SJSA1 (cell line): ENCODE data around the gene ANKS6. TPM values are rescaled to one million over a fixed set of nuclear protein-coding genes. Genes with fewer than 3 reads are reported as not detected.

Experiments used
- DNase-seq, 2 experiments: peaks; one replicate each; pipeline ENCODE4 v3.0.0-alpha.2; 2015 to 2020; ENCODE audit warnings: low spot score in 2 of 2, low read depth in 1 of 2
- H3K27ac ChIP-seq: fragments of 250-450 bp; sonication (Bioruptor Pico); 2 replicates; pipeline ENCODE4 v1.5.1; 2020; ENCODE audit warnings: mild to moderate bottlenecking, moderate library complexity
- H3K27me3 ChIP-seq: fragments of 250-450 bp; sonication (Bioruptor Pico); replicated peaks from 2 replicates; pipeline ENCODE4 v1.5.1; 2020; ENCODE audit warnings: mild to moderate bottlenecking, moderate library complexity
- H3K36me3 ChIP-seq: fragments of 250-450 bp; sonication (Bioruptor Pico); 2 replicates; pipeline ENCODE4 v1.5.1; 2020; ENCODE audit warnings: mild to moderate bottlenecking
- H3K4me1 ChIP-seq: fragments of 250-450 bp; sonication (Bioruptor Pico); replicated peaks from 2 replicates; pipeline ENCODE4 v1.6.1; 2021; ENCODE audit warnings: mild to moderate bottlenecking
- H3K4me3 ChIP-seq: fragments of 250-450 bp; sonication (Bioruptor Pico); 2 replicates; pipeline ENCODE4 v1.5.1; 2020; ENCODE audit warnings: mild to moderate bottlenecking
- H3K9me3 ChIP-seq: fragments of 250-450 bp; sonication (Bioruptor Pico); replicated peaks from 2 replicates; pipeline ENCODE4 v1.5.1; 2020; ENCODE audit warnings: mild to moderate bottlenecking
- total RNA-seq: library from RNA; depleted of rRNA; stranded (reverse); fragments of >200 nt; shearing (Covaris generic); gene quantifications from 2 replicates; pipeline ENCODE4 v1.2.3, GENCODE V29; 2014

ANKS6 gene
- total RNA-seq, 1 experiment from 2014 or later, result 9.6 TPM

DNA sequence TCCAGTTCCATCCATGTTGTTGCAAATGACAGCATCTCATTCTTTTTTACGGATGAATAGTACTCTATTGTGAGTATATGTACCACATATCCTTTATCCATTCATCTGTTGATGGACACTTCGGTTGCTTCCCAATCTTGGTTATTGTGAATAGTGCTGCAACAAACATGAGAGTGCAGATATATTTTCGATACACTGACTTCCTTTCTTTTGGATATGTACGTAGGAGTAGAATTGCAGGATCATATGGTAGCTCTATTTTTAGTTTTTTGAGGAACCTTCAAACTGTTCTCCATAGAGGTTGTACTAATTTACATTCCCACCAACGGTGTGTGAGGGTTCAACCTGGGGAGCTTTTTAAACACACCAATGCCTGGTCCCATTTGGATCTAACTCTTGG is 33.4 kb upstream of the ANKS6 start:
- H3K9me3 ChIP-seq, result no peaks in the 10 kb centered on the region
- no peak overlapping the region for H3K4me3 ChIP-seq
- H3K4me1 ChIP-seq, result no peaks in the 10 kb centered on the region
- no peak overlapping the region for H3K27ac ChIP-seq
- no peaks in the 10 kb centered on the region for H3K36me3 ChIP-seq
- DNase-seq, result no peak
- H3K27me3 ChIP-seq, result no peaks in the 10 kb centered on the region

- H3K4me1 ChIP-seq, result no peaks in the 10 kb centered on the region
- H3K9me3 ChIP-seq, result no peaks in the 10 kb centered on the region
- DNase-seq, result no peak
- no peak overlapping the region for H3K27ac ChIP-seq
- no peaks in the 10 kb centered on the region for H3K27me3 ChIP-seq
- no peaks in the 10 kb centered on the region for H3K36me3 ChIP-seq
- no peak overlapping the region for H3K4me3 ChIP-seq
Observed at GRCh38 chr9:98826716-98827115, 30.4 kb upstream of the ANKS6 start.

DNA sequence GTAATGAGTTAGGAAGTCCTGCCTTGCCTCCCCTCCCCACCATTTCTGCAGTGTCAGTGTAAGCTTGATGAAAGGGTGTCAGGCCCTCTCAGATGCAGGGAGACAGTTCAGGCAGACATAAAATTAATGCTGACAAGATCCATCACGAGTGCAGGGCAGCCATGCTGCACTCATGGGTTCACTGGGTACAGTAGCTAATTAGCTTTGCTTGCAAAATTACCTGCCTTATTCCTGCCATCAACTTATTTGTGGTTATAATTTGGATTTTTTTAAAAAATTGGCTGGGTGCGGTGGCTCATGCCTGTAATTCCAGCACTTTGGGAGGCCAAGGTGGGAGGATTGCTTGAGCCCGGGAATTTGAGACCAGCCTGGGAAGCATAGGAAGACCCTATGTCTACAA is 29.1 kb upstream of the ANKS6 start:
- H3K4me1 ChIP-seq, result no peaks in the 10 kb centered on the region
- H3K36me3 ChIP-seq, result no peaks in the 10 kb centered on the region
- H3K27ac ChIP-seq, result no peak overlapping the region
- no peaks in the 10 kb centered on the region for H3K9me3 ChIP-seq
- DNase-seq, result no peak
- H3K4me3 ChIP-seq, result no peak overlapping the region
- H3K27me3 ChIP-seq, result no peaks in the 10 kb centered on the region

DNA sequence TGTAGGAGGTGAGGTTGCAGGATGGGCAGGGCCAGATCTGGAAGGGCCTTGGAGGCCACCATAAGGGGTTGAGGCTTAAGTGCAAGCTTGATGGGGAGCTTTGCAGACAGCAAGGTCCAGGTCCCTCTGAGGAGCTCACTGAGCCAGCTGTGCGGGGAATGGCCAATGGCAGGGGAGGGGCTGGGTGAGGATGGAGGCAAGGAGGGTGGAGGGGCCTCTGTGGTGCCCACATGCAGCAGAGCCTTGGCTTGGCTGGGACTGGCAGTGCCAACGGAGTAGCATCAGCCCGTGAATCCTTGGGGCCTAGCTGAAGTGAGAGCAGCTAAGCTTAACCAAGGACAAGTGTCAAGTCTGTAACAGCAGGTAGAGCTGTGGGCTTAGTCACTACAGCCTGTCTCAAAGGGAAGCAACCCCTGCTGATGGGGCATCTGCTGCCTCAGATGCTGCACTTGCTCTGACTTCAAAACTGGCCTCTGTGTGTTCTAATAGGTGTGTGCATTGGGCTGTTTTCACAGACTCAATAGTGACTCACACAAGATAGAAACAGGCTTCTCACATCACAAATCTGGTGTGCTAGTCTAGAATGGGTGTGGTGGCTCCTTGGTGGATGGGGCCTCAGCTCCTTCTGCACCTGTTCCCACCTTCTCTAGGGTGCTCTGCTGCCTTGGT is 27.4 kb upstream of the ANKS6 start:
- no peak overlapping the region for H3K27ac ChIP-seq
- no peaks in the 10 kb centered on the region for H3K27me3 ChIP-seq
- H3K9me3 ChIP-seq, result no peaks in the 10 kb centered on the region
- no peak for DNase-seq
- no peaks in the 10 kb centered on the region for H3K36me3 ChIP-seq
- H3K4me1 ChIP-seq, result no peaks in the 10 kb centered on the region
- H3K4me3 ChIP-seq, result no peak overlapping the region

- H3K4me1 ChIP-seq, result no peaks in the 10 kb centered on the region
- no peak overlapping the region for H3K4me3 ChIP-seq
- no peak overlapping the region for H3K27ac ChIP-seq
- H3K27me3 ChIP-seq, result no peaks in the 10 kb centered on the region
- H3K36me3 ChIP-seq, result no peaks in the 10 kb centered on the region
- DNase-seq, result no peak
- H3K9me3 ChIP-seq, result no peaks in the 10 kb centered on the region
Observed at GRCh38 chr9:98822661-98823060, 26.3 kb upstream of the ANKS6 start.

DNA sequence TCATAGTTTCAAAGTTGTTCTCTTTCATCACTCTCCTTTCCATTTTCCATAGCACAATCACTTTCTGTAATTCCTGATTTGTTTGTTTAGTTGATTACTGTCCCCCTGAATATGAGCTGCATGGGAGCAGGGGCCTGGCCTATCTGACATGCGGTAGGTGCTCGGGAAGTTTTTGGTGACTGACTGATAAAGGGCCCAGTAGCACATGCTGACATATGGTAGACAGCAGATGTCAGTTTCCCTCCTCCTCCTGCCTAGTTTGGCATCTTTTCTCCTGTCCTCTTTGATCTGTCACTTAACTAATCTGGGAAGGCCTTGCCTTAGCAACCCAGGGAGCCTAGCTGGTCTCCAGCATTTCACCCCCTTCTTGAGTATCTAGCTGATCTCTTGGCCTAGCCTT is 25.5 kb upstream of the ANKS6 start:
- no peaks in the 10 kb centered on the region for H3K36me3 ChIP-seq
- no peaks in the 10 kb centered on the region for H3K4me1 ChIP-seq
- H3K27me3 ChIP-seq, result no peaks in the 10 kb centered on the region
- H3K9me3 ChIP-seq, result no peaks in the 10 kb centered on the region
- H3K4me3 ChIP-seq, result no peak overlapping the region
- no peak overlapping the region for H3K27ac ChIP-seq
- DNase-seq, result no peak

GRCh38 chr9:98819231-98819630 is 22.9 kb upstream of the ANKS6 start:
- H3K27me3 ChIP-seq, result no peaks in the 10 kb centered on the region
- no peaks in the 10 kb centered on the region for H3K36me3 ChIP-seq
- no peak overlapping the region for H3K4me3 ChIP-seq
- no peaks in the 10 kb centered on the region for H3K9me3 ChIP-seq
- H3K27ac ChIP-seq, result no peak overlapping the region
- H3K4me1 ChIP-seq, result no peaks in the 10 kb centered on the region
- DNase-seq, result no peak

GRCh38 chr9:98818764-98819163 is 22.4 kb upstream of the ANKS6 start:
- Histone ChIP-seq H3K36me3 (no peaks in the 10 kb centered on the region), H3K27ac (no peak overlapping the region), H3K9me3 (no peaks in the 10 kb centered on the region), H3K4me3 (no peak overlapping the region), H3K27me3 (no peaks in the 10 kb centered on the region), H3K4me1 (no peaks in the 10 kb centered on the region)
- DNase-seq, result no peak

GRCh38 chr9:98815391-98815951 is 19.1 kb upstream of the ANKS6 start:
- H3K36me3 ChIP-seq, result no peaks in the 10 kb centered on the region
- no peak overlapping the region for H3K27ac ChIP-seq
- no peak overlapping the region for H3K4me3 ChIP-seq
- H3K27me3 ChIP-seq, result no peaks in the 10 kb centered on the region
- H3K4me1 ChIP-seq, result no peaks in the 10 kb centered on the region
- no peaks in the 10 kb centered on the region for H3K9me3 ChIP-seq
- no peak for DNase-seq

- Histone ChIP-seq H3K27ac (no peak overlapping the region), H3K4me1 (0 out of 2 replicates have a peak, but pooled peaks cover 3% of the 10 kb centered on the region), H3K4me3 (no peak overlapping the region), H3K9me3 (no peaks in the 10 kb centered on the region), H3K36me3 (no peaks in the 10 kb centered on the region), H3K27me3 (peaks cover 16% of the 10 kb centered on the region)
- no peak for DNase-seq
Observed at GRCh38 chr9:98811051-98811650, 14.8 kb upstream of the ANKS6 start.

- Histone ChIP-seq H3K9me3 (no peaks in the 10 kb centered on the region), H3K4me1 (0 out of 2 replicates have a peak, but pooled peaks cover 3% of the 10 kb centered on the region), H3K27ac (no peak overlapping the region), H3K27me3 (peaks cover 19% of the 10 kb centered on the region), H3K4me3 (no peak overlapping the region), H3K36me3 (no peaks in the 10 kb centered on the region)
- no peak for DNase-seq
Observed at GRCh38 chr9:98810102-98810842, 13.9 kb upstream of the ANKS6 start.

GRCh38 chr9:98809311-98810101 is 13.2 kb upstream of the ANKS6 start:
- Histone ChIP-seq H3K27me3 (peaks cover 19% of the 10 kb centered on the region), H3K4me3 (no peak overlapping the region), H3K4me1 (0 out of 2 replicates have a peak, but pooled peaks cover 3% of the 10 kb centered on the region), H3K9me3 (no peaks in the 10 kb centered on the region), H3K36me3 (no peaks in the 10 kb centered on the region), H3K27ac (no peak overlapping the region)
- no peak for DNase-seq

GRCh38 chr9:98808875-98809274 is 12.5 kb upstream of the ANKS6 start:
- peaks cover 19% of the 10 kb centered on the region for H3K27me3 ChIP-seq
- H3K36me3 ChIP-seq, result no peaks in the 10 kb centered on the region
- H3K27ac ChIP-seq, result no peak overlapping the region
- no peak for DNase-seq
- H3K4me1 ChIP-seq, result 0 out of 2 replicates have a peak, but pooled peaks cover 3% of the 10 kb centered on the region
- no peaks in the 10 kb centered on the region for H3K9me3 ChIP-seq
- no peak overlapping the region for H3K4me3 ChIP-seq
